Activated T-cell treated with anti-CD3 and anti-CD28 coated beads, Interleukin-2, amount 50 U/mL, for 24 hours (primary cell): Measurements from ENCODE around the gene MPRIP.

Source experiments
- DNase-seq: peaks from one replicate; pipeline ENCODE4 v3.0.0-alpha.2; 2020
- H3K27ac Mint-ChIP-seq: 2 replicates; pipeline ENCODE4 v1.8.0; 2020; ENCODE audit warnings: mild to moderate bottlenecking, mixed read lengths
- H3K27me3 Mint-ChIP-seq: 2 replicates; pipeline ENCODE4 v1.8.0; 2020; ENCODE audit warnings: mixed read lengths
- H3K36me3 Mint-ChIP-seq: 2 replicates; pipeline ENCODE4 v1.8.0; 2020; ENCODE audit warnings: low read depth, mixed read lengths
- H3K4me1 Mint-ChIP-seq: 2 replicates; pipeline ENCODE4 v1.8.0; 2020; ENCODE audit warnings: low read depth, mixed read lengths
- H3K4me3 Mint-ChIP-seq: 2 replicates; pipeline ENCODE4 v1.8.0; 2020; ENCODE audit warnings: mild to moderate bottlenecking, moderate library complexity, mixed read lengths
- H3K9me3 Mint-ChIP-seq: 2 replicates; pipeline ENCODE4 v1.8.0; 2020; ENCODE audit warnings: mixed read lengths

Gene MPRIP

GRCh38 chr17:17103160-17103559 is 60.9 kb downstream of the MPRIP start:
- no peaks in the 10 kb centered on the region for H3K27me3 Mint-ChIP-seq
- DNase-seq, result no peak
- no peaks in the 10 kb centered on the region for H3K9me3 Mint-ChIP-seq
- peaks cover 7% of the 10 kb centered on the region for H3K36me3 Mint-ChIP-seq
- H3K4me1 Mint-ChIP-seq, result peaks cover 26% of the 10 kb centered on the region
- H3K4me3 Mint-ChIP-seq, result no peak overlapping the region
- H3K27ac Mint-ChIP-seq, result peak overlapping the region; percentile 52

DNA sequence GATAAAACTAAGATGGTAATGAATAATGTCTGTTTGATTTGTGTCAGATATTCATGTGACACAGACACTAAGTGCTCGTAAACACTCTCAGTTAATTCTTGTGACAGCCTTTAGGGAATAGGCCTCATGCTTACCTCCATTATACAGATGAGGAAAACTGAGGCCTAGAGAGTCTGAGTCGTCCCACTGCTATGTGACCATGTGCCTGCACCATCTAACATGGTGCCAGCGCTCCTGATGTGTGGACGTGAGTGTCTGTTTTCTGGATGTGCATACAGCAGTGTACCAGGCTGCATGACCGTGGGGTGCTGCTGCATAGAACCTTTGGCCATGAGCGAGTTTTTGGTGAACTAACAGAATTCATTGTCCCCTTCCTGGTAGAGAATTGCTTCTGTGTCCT is 61.8 kb downstream of the MPRIP start:
- no peaks in the 10 kb centered on the region for H3K27me3 Mint-ChIP-seq
- peak overlapping the region; percentile 78 for H3K27ac Mint-ChIP-seq
- peaks cover 35% of the 10 kb centered on the region for H3K4me1 Mint-ChIP-seq
- no peak for DNase-seq
- no peak overlapping the region for H3K4me3 Mint-ChIP-seq
- H3K36me3 Mint-ChIP-seq, result peaks cover 5% of the 10 kb centered on the region
- no peaks in the 10 kb centered on the region for H3K9me3 Mint-ChIP-seq

DNA sequence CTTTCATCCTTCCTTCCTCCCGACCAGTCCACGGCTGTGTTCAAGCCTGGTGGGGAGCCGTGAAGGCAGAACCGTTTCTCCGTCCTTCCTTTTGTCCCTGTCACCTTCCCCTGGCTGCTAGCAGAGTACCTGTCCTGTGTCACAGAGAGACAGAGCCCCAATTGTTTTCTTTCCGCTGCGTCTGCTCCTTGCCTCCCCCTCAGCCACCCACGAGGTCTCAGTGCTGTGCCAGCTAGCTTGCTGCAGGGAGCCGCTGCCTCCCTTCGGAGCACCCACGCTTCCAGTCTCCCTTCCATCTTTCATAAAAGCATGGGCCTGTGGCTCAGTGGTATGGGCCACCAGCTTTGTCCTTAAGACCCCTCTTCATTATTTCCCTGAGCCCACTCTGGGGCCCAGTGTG is 62.2 kb downstream of the MPRIP start:
- H3K36me3 Mint-ChIP-seq, result peaks cover 5% of the 10 kb centered on the region
- no peak overlapping the region for H3K4me3 Mint-ChIP-seq
- H3K9me3 Mint-ChIP-seq, result no peaks in the 10 kb centered on the region
- DNase-seq, result no peak
- H3K27ac Mint-ChIP-seq, result peak overlapping the region; percentile 78
- peaks cover 39% of the 10 kb centered on the region for H3K4me1 Mint-ChIP-seq
- no peaks in the 10 kb centered on the region for H3K27me3 Mint-ChIP-seq

DNA sequence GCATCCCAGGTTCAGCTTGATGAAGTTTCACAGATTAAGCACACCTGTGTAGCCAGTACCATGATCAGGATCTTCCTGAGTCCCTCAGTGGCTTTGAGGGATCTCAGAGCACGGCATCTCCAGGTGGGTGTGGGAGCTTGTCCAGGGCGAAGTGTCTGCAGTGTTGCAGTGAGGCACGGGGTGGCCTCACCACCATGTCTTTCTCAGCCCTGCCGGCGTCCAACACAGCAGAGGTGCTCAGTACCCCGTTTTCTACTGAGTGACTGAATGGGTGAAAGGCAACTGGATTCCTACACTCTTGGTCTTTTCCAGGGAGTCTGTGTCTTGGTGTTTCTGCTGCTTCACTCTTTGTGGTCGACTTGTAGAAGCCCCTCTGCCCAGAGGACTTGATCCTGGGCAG is 63.7 kb downstream of the MPRIP start:
- H3K27ac Mint-ChIP-seq, result peak overlapping the region; percentile 78
- no peak for DNase-seq
- no peaks in the 10 kb centered on the region for H3K36me3 Mint-ChIP-seq
- H3K27me3 Mint-ChIP-seq, result no peaks in the 10 kb centered on the region
- no peak overlapping the region for H3K4me3 Mint-ChIP-seq
- H3K9me3 Mint-ChIP-seq, result no peaks in the 10 kb centered on the region
- peaks cover 54% of the 10 kb centered on the region for H3K4me1 Mint-ChIP-seq

GRCh38 chr17:17106756-17107155 is 64.5 kb downstream of the MPRIP start:
- DNase-seq, result no peak
- Mint-ChIP-seq H3K4me3 (no peak overlapping the region), H3K27me3 (no peaks in the 10 kb centered on the region), H3K4me1 (peaks cover 55% of the 10 kb centered on the region), H3K36me3 (no peaks in the 10 kb centered on the region), H3K27ac (peak overlapping the region; percentile 78), H3K9me3 (no peaks in the 10 kb centered on the region)

- no peak for DNase-seq
- H3K4me3 Mint-ChIP-seq, result no peak overlapping the region
- H3K9me3 Mint-ChIP-seq, result no peaks in the 10 kb centered on the region
- peaks cover 59% of the 10 kb centered on the region for H3K4me1 Mint-ChIP-seq
- H3K27me3 Mint-ChIP-seq, result no peaks in the 10 kb centered on the region
- H3K36me3 Mint-ChIP-seq, result no peaks in the 10 kb centered on the region
- peak overlapping the region; percentile 78 for H3K27ac Mint-ChIP-seq
These were observed 65.0 kb downstream of the MPRIP start for GRCh38 chr17:17107281-17107680.

DNA sequence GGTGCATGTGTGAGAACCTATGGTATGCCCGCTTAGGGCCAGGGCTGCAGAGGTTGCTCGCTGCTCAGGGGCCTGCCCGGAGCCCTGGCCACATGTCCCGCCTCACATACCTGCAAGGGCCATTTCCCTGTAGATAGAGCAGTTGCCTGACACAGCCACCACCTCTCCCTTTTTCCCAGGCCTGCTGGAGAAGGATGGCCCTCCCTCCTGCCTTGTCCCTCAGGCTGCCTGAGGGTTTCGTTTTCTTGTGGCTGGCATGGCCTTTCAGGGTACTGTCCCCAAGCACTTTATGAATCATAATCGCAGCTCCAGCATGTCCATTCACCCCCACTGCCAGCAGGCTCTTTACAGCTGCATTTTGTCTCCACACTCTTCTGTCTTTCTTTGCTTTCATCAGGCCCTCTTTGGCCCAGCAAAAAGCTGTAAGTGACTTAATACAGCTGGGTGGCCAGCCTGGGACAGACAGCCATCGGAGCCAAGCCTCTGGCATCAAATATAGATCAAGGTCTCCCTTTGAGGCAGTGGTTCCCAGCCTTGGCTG is 65.7 kb downstream of the MPRIP start:
- H3K36me3 Mint-ChIP-seq, result no peaks in the 10 kb centered on the region
- peaks cover 59% of the 10 kb centered on the region for H3K4me1 Mint-ChIP-seq
- peak overlapping the region; percentile 78 for H3K27ac Mint-ChIP-seq
- H3K9me3 Mint-ChIP-seq, result no peaks in the 10 kb centered on the region
- no peaks in the 10 kb centered on the region for H3K27me3 Mint-ChIP-seq
- no peak for DNase-seq
- no peak overlapping the region for H3K4me3 Mint-ChIP-seq

- H3K9me3 Mint-ChIP-seq, result no peaks in the 10 kb centered on the region
These were observed 66.3 kb downstream of the MPRIP start for GRCh38 chr17:17108451-17109049.

GRCh38 chr17:17109256-17109655 is 67.0 kb downstream of the MPRIP start:
- Mint-ChIP-seq H3K27me3 (no peaks in the 10 kb centered on the region), H3K27ac (peak overlapping the region; percentile 63), H3K9me3 (no peaks in the 10 kb centered on the region), H3K4me1 (peaks cover 65% of the 10 kb centered on the region), H3K36me3 (no peaks in the 10 kb centered on the region), H3K4me3 (no peak overlapping the region)
- no peak for DNase-seq

More at GRCh38 chr17:17108451-17109049, 66.3 kb downstream of the MPRIP start:
- Mint-ChIP-seq H3K4me1 (peaks cover 62% of the 10 kb centered on the region), H3K36me3 (no peaks in the 10 kb centered on the region), H3K4me3 (no peak overlapping the region), H3K27ac (peak overlapping the region; percentile 63), H3K27me3 (no peaks in the 10 kb centered on the region)
- no peak for DNase-seq

- no peaks in the 10 kb centered on the region for H3K9me3 Mint-ChIP-seq
- H3K4me1 Mint-ChIP-seq, result peaks cover 66% of the 10 kb centered on the region
- no peaks in the 10 kb centered on the region for H3K36me3 Mint-ChIP-seq
- peak overlapping the region; percentile 63 for H3K27ac Mint-ChIP-seq
- H3K27me3 Mint-ChIP-seq, result no peaks in the 10 kb centered on the region
- H3K4me3 Mint-ChIP-seq, result no peak overlapping the region
- DNase-seq, result no peak
These were observed 67.7 kb downstream of the MPRIP start for GRCh38 chr17:17109907-17110306.

DNA sequence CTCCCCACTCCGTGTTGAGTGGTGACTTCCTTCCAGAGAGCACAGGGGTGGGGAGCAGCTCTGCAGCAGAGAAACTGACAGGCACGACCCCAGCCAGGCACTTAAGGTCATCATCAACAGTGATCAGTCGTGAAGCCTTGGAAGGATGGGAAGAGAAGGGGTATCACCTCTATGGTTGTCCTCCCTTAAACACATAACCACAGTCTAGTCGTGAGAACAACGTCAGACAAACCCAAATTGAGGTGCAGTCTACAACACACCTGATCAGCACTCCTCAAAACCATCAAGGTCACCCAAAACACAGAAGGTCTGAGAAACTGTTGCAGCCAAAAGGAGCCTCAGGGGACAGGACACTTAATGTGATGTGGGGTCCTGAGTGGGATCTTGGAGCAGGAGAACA is 68.3 kb downstream of the MPRIP start:
- Mint-ChIP-seq H3K27ac (no peak overlapping the region), H3K4me1 (peaks cover 72% of the 10 kb centered on the region)

GRCh38 chr17:17111401-17112393 is 69.4 kb downstream of the MPRIP start:
- Mint-ChIP-seq H3K4me1 (peaks cover 79% of the 10 kb centered on the region), H3K36me3 (no peaks in the 10 kb centered on the region), H3K27me3 (no peaks in the 10 kb centered on the region), H3K4me3 (no peak overlapping the region), H3K9me3 (no peaks in the 10 kb centered on the region), H3K27ac (peak overlapping the region; percentile 11)
- no peak for DNase-seq

More for the DNA sequence above, 68.3 kb downstream of the MPRIP start:
- no peaks in the 10 kb centered on the region for H3K9me3 Mint-ChIP-seq
- H3K36me3 Mint-ChIP-seq, result no peaks in the 10 kb centered on the region
- no peak for DNase-seq
- no peak overlapping the region for H3K4me3 Mint-ChIP-seq
- no peaks in the 10 kb centered on the region for H3K27me3 Mint-ChIP-seq

DNA sequence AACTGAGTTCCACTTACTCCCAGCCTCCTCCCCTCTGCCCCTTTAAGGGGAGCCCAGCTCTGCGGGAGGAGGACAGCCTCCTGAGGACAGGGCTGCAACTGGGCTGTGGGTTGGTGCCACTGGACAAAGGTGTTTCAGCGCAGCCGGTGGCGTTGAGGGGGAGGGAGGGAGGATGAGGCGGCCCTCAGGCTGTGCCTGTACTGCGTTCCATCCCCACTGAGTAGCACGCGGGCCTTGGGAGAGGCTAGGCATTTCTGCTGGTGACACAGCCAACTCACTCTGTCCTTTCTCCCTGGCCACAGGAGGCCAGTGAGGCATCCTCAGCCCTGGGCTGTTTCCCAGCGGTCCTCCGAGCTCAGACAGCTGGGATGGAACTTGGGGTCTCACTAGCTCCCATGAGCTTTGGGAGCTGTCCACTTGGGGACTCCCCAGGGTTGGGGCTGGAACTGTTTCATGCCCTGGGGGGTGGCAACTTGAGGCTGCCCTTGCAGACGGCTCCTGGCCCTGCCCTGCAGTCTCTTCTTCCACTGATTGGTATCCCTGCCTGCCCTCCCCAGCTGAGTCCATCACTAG is 70.5 kb downstream of the MPRIP start:
- H3K36me3 Mint-ChIP-seq, result no peaks in the 10 kb centered on the region
- H3K9me3 Mint-ChIP-seq, result no peaks in the 10 kb centered on the region
- DNase-seq, result no peak
- H3K4me3 Mint-ChIP-seq, result no peak overlapping the region
- H3K27me3 Mint-ChIP-seq, result no peaks in the 10 kb centered on the region
- H3K27ac Mint-ChIP-seq, result no peak overlapping the region
- H3K4me1 Mint-ChIP-seq, result peaks cover 79% of the 10 kb centered on the region

DNA sequence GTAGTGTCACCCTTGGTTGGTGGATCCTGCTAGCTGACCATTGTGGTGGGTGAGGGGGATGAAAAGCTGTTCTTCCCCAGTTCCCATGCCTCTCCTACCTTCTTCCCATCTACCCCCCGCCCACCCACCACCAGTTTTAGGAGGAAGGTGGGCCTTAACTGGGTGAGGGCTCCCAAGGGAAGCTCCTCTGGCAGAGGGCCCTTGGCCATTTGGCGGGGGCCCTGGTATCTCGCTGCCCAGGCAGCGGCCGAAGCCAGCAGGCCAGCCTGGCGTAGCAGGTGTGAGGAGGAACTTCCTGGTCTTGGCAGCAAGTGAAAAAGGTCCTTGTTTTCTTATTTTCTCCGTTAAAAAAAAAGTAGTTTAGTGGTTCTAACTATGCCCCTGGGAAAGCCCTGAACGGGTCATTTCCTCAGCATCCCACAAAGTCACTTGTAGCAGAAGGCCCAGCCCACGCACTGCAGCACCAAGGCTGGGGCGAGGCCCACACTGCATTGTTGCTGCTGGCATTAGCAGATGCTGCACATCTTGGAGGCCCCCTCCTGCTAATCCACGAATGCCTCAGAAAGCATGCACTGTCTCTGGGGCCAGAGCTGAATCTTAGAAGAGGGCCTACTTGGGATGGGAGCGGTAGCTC is 72.5 kb downstream of the MPRIP start:
- DNase-seq, result no peak
- no peaks in the 10 kb centered on the region for H3K27me3 Mint-ChIP-seq
- peaks cover 79% of the 10 kb centered on the region for H3K4me1 Mint-ChIP-seq
- H3K4me3 Mint-ChIP-seq, result no peak overlapping the region
- H3K9me3 Mint-ChIP-seq, result no peaks in the 10 kb centered on the region
- peak overlapping the region; percentile 63 for H3K27ac Mint-ChIP-seq
- no peaks in the 10 kb centered on the region for H3K36me3 Mint-ChIP-seq
